ENCODE data around the gene CD300A.

DNA sequence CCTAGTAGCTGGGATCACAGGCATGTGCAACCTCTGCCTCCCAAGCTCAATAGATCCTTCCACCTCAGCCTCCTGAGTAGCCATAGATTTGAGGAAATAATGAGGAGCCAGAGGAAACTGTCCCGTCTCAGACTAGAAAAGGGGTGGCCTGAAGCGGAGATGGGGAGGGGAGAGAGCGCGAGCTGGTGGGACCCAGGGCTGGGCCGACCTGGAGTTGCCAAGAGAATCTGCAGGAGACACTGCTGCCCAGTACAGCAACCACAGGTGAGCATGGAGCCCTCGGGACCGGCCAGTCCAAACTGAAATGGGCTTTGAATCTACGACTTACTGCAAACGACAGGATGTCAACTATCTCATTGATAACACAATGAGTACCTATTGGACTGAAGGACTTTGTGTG is 24.3 kb downstream of the CD300A start:
- TF ChIP-seq GABPA (IDR thresholded peaks at IDR 0.05; ENCODE audit: low read depth) (no peak), POLR2AphosphoS5 (IDR thresholded peaks at IDR 0.05; ENCODE audit: low read depth) (no peak)
- TF ChIP-seq, protein P1, sequence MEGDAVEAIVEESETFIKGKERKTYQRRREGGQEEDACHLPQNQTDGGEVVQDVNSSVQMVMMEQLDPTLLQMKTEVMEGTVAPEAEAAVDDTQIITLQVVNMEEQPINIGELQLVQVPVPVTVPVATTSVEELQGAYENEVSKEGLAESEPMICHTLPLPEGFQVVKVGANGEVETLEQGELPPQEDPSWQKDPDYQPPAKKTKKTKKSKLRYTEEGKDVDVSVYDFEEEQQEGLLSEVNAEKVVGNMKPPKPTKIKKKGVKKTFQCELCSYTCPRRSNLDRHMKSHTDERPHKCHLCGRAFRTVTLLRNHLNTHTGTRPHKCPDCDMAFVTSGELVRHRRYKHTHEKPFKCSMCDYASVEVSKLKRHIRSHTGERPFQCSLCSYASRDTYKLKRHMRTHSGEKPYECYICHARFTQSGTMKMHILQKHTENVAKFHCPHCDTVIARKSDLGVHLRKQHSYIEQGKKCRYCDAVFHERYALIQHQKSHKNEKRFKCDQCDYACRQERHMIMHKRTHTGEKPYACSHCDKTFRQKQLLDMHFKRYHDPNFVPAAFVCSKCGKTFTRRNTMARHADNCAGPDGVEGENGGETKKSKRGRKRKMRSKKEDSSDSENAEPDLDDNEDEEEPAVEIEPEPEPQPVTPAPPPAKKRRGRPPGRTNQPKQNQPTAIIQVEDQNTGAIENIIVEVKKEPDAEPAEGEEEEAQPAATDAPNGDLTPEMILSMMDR (IDR thresholded peaks at IDR 0.05; ENCODE audit: insufficient read depth, low read length): no peak
- TF ChIP-seq, protein P2, sequence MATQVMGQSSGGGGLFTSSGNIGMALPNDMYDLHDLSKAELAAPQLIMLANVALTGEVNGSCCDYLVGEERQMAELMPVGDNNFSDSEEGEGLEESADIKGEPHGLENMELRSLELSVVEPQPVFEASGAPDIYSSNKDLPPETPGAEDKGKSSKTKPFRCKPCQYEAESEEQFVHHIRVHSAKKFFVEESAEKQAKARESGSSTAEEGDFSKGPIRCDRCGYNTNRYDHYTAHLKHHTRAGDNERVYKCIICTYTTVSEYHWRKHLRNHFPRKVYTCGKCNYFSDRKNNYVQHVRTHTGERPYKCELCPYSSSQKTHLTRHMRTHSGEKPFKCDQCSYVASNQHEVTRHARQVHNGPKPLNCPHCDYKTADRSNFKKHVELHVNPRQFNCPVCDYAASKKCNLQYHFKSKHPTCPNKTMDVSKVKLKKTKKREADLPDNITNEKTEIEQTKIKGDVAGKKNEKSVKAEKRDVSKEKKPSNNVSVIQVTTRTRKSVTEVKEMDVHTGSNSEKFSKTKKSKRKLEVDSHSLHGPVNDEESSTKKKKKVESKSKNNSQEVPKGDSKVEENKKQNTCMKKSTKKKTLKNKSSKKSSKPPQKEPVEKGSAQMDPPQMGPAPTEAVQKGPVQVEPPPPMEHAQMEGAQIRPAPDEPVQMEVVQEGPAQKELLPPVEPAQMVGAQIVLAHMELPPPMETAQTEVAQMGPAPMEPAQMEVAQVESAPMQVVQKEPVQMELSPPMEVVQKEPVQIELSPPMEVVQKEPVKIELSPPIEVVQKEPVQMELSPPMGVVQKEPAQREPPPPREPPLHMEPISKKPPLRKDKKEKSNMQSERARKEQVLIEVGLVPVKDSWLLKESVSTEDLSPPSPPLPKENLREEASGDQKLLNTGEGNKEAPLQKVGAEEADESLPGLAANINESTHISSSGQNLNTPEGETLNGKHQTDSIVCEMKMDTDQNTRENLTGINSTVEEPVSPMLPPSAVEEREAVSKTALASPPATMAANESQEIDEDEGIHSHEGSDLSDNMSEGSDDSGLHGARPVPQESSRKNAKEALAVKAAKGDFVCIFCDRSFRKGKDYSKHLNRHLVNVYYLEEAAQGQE (IDR thresholded peaks at IDR 0.05; ENCODE audit: insufficient replicate concordance, low read depth): no peak
